Ureter (tissue), 1 donor: ENCODE results near the gene PMPCB. TPM values are rescaled to one million over a fixed set of nuclear protein-coding genes. Genes with fewer than 3 reads are reported as not detected.

Experiments
- DNase-seq: peaks from one replicate; pipeline ENCODE4 v3.0.0-alpha.2; 2020; ENCODE audit warnings: low spot score
- total RNA-seq: library from RNA; stranded (reverse); gene quantifications from one replicate; pipeline ENCODE4 v1.2.4, GENCODE V29; 2023
- donor health status: DM: yes; HTN: yes; CAD: no.

Gene PMPCB
- total RNA-seq, 1 donor from 2014 or later = 54.9 TPM

GRCh38 chr7:103325744-103326143 is 28.5 kb downstream of the PMPCB start:
- no peak for DNase-seq

GRCh38 chr7:103336761-103337160 is 39.5 kb downstream of the PMPCB start:
- no peak for DNase-seq

DNA sequence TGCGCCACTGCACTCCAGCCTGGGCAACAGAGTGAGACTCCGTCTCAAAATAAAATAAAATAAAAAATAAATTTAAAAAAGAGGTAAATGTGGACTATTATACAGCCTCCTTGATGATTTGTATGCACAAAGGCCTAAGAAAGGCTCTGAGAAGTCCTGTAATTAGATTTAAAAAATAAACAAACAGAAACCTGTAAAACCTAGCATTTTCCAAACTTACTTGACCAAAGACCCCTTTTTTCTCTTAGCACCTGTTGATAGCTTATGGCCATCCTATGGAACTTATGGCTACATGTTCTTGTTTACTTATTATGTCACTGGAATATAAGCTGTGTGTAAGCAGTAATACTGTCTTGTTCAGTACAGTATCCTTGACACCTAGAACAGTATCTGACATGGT is 41.6 kb downstream of the PMPCB start:
- no peak for DNase-seq

- DNase-seq = no peak
These were observed 44.2 kb downstream of the PMPCB start for GRCh38 chr7:103341466-103341865.

GRCh38 chr7:103343332-103343731 is 46.1 kb downstream of the PMPCB start:
- no peak for DNase-seq

GRCh38 chr7:103343758-103344452 is 46.7 kb downstream of the PMPCB start:
- DNase-seq = no peak

DNA sequence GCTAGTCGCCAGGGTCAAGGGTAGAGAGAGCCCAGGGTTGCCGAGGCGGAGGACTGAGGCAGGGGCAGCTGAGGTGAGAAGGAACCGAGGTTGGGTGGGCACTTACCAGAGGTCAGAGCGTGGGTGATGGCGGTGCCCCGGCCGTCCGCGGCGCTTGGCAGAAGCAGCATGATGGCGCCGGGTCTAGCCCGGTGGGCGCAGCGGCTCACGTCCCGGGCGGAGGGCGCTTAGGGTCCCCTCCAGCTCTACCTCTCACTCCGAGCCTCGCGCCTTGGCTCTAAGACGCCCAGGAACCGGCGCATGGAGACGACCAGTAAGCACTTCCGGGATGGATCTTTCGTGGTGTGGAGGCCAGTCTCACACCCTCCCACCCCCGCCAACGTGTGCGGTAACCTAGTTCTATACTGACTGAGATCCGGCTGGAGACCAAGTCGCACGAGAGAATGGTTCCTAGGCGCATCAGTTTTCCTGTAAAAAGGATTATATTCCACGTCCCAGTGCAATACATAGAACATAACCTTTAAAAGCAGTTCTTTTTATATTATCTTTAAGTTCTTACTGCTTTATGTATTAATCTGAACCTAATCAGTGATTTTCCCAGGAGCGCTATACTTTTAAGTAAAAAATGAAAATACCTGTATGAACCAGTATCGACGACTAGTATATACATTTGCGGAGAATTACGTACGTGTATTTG is 47.4 kb downstream of the PMPCB start, which contains the start of gene DNAJC2:
Gene DNAJC2 (minus strand): TSS at position 315 of the 697 bp plus-strand sequence. CDS start 145 bp downstream, at position 170.
- DNase-seq = peak; percentile 90

- DNase-seq = no peak
These were observed 49.2 kb downstream of the PMPCB start for GRCh38 chr7:103346396-103346795.

- peak; percentile 80 for DNase-seq
These were observed 50.5 kb downstream of the PMPCB start, which contains the start of gene PSMC2 for GRCh38 chr7:103347507-103348267. TSS of gene PSMC2 (plus strand) at chr7:103347643. CDS start at chr7:103347712, 69 bp downstream.

DNA sequence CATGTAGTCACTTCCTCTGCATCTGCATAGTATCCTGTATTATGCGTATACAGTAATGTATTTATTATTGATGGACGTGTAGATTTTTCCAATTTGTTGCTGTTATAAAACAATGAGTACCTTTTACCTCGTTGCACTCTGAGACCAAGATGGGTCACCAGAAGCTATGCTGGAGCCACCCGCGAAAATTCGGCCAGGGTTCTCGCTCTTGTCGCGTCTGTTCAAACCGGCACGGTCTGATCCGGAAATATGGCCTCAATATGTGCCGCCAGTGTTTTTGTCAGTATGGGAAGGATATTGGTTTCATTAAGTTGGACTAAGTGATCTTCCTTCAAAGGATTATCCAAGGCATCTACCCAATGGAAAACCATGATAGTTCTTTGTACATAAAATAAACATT is 51.2 kb downstream of the PMPCB start:
- DNase-seq = no peak

GRCh38 chr7:103348959-103349358 is 51.7 kb downstream of the PMPCB start:
- DNase-seq = no peak

GRCh38 chr7:103349805-103350204 is 52.6 kb downstream of the PMPCB start:
- no peak for DNase-seq

Other genes starting within 250 kb of the PMPCB start
- 4.0 TPM for gene FBXL13, start 222.6 kb upstream of the PMPCB start, total RNA-seq
- gene ARMC10, start 222.3 kb upstream of the PMPCB start, total RNA-seq = 58.0 TPM
- gene NAPEPLD, start 148.3 kb upstream of the PMPCB start, total RNA-seq = 14.7 TPM
- gene DNAJC2, start 47.3 kb downstream of the PMPCB start, total RNA-seq = 27.3 TPM
- gene PSMC2, start 50.2 kb downstream of the PMPCB start, total RNA-seq = 96.1 TPM
- gene SLC26A5, start 148.8 kb downstream of the PMPCB start, total RNA-seq = 6.2 TPM